Keratinocyte (primary cell): ENCODE data around the gene HERC3. TPM values are rescaled to one million over a fixed set of nuclear protein-coding genes. Genes with fewer than 3 reads are reported as not detected.

Source experiments
- DNase-seq: peaks from one replicate; pipeline ENCODE4 v3.0.0-alpha.2; 2011; ENCODE audit warnings: low read depth, missing footprints, low spot score
- FAIRE-seq: peaks from 2 replicates; lab custom pipeline; 2011; peaks lifted over from hg19 to GRCh38; lab: Jason Lieb, UNC
- H2AFZ ChIP-seq: 2 replicates; pipeline ENCODE4 v1.6.0; 2012; ENCODE audit warnings: low read length, control low read depth, inconsistent platforms; ENCODE audit not compliant: control insufficient read depth
- H3K27ac ChIP-seq: 2 replicates; pipeline ENCODE4 v1.5.1; 2011; ENCODE audit warnings: low read length; ENCODE audit not compliant: control insufficient read depth, insufficient read depth
- H3K27me3 ChIP-seq: 3 replicates; pipeline ENCODE4 v1.6.0; 2011; ENCODE audit warnings: low read length; ENCODE audit not compliant: control insufficient read depth, insufficient read depth; ENCODE audit errors: extremely low read depth
- H3K36me3 ChIP-seq, 2 experiments: 2 replicates in 1 of 2; 3 replicates in 1 of 2; pipeline ENCODE4 v1.5.1; 2011; ENCODE audit warnings: low read length in 2 of 2, mild to moderate bottlenecking in 1 of 2; ENCODE audit not compliant: control insufficient read depth in 2 of 2, insufficient read depth in 2 of 2; ENCODE audit errors: extremely low read depth in 1 of 2
- H3K4me1 ChIP-seq: 3 replicates; pipeline ENCODE4 v1.5.1; 2011; ENCODE audit warnings: low read length; ENCODE audit not compliant: control insufficient read depth, insufficient read depth; ENCODE audit errors: extremely low read depth
- H3K4me2 ChIP-seq: 3 replicates; pipeline ENCODE4 v1.6.0; 2011; ENCODE audit warnings: low read depth, low read length; ENCODE audit not compliant: control insufficient read depth, insufficient read depth; ENCODE audit errors: extremely low read depth
- H3K4me3 ChIP-seq, 3 experiments: fragments of 200-600 bp in 1 of 3; sonication (generic) in 1 of 3; 2 replicates in 2 of 3; 3 replicates in 1 of 3; pipeline ENCODE4 v1.5.1; 2011 to 2016; ENCODE audit warnings: low read length in 3 of 3, mild to moderate bottlenecking in 3 of 3, control low read depth in 2 of 3, inconsistent platforms in 1 of 3, low read depth in 1 of 3, mixed read lengths in 1 of 3, mixed run types in 1 of 3, moderate library complexity in 1 of 3; ENCODE audit not compliant: control insufficient read depth in 2 of 3, insufficient read depth in 2 of 3; ENCODE audit errors: extremely low read depth in 1 of 3
- H3K79me2 ChIP-seq: 2 replicates; pipeline ENCODE4 v1.6.0; 2012; ENCODE audit warnings: low read length; ENCODE audit not compliant: control insufficient read depth, insufficient read depth
- H3K9ac ChIP-seq: 3 replicates; pipeline ENCODE4 v1.6.0; 2011; ENCODE audit warnings: low read length; ENCODE audit not compliant: control insufficient read depth, insufficient read depth; ENCODE audit errors: extremely low read depth
- H3K9me1 ChIP-seq: 3 replicates; pipeline ENCODE4 v1.6.0; 2011; ENCODE audit warnings: low read length; ENCODE audit not compliant: control insufficient read depth, insufficient read depth; ENCODE audit errors: extremely low read depth
- H3K9me3 ChIP-seq: 2 replicates; pipeline ENCODE4 v1.5.1; 2012; ENCODE audit warnings: low read depth, low read length; ENCODE audit not compliant: control insufficient read depth
- H4K20me1 ChIP-seq: 3 replicates; pipeline ENCODE4 v1.6.0; 2011; ENCODE audit warnings: low read length; ENCODE audit not compliant: control insufficient read depth, insufficient read depth; ENCODE audit errors: extremely low read depth
- CTCF ChIP-seq, 3 experiments: IDR thresholded peaks in 1 of 3; conservative IDR thresholded peaks in 1 of 3; optimal IDR thresholded peaks in 1 of 3; 2 replicates in 2 of 3; 3 replicates in 1 of 3; pipeline versions ENCODE3 to v1.5.1; 2011; ENCODE audit warnings: low read length in 3 of 3, mild to moderate bottlenecking in 3 of 3, moderate library complexity in 2 of 3, control low read depth in 1 of 3, inconsistent platforms in 1 of 3; ENCODE audit not compliant: insufficient read depth in 2 of 3; ENCODE audit errors: extremely low read depth in 1 of 3
- EZH2 ChIP-seq: IDR thresholded peaks from one replicate; pipeline ENCODE4 v1.6.1; 2012; ENCODE audit warnings: inconsistent platforms, mild to moderate bottlenecking, low read length, moderate library complexity
- dilution Hi-C: fragments of 300-500 bp; cut with MboI; formaldehyde crosslinking; loops from one replicate; pipeline ENCODE4 v1.7.0; 2020; ENCODE audit warnings: low sequenced_read_pairs; ENCODE audit not compliant: extremely low pct_ligation_motif_present
- polyA plus RNA-seq, 5 experiments: library from polyadenylated mRNA; depleted of rRNA in 3 of 5; stranded (reverse) in 3 of 5; stranded (forward) in 1 of 5; unstranded in 1 of 5; fragments of >200 nt; gene quantifications; 1 replicate in 1 of 5; 2 replicates in 3 of 5; 3 replicates in 1 of 5; pipeline versions ENCODE4 v1.2.1 to v1.2.3, GENCODE V29; 2011 to 2012; ENCODE audit warnings: missing spikeins in 2 of 5, low read depth in 1 of 5, low replicate concordance in 1 of 5

The HERC3 gene
- polyA plus RNA-seq, 1 donor (not counting 4 experiments of a cell fraction or from before 2014, with no cell fraction given), result 26.3 TPM

- Histone ChIP-seq H3K4me3 (no peak overlapping the region), H3K9me3 (no peaks in the 10 kb centered on the region), H3K4me2 (no peak overlapping the region), H3K27me3 (no peaks in the 10 kb centered on the region), H2AFZ (no peak overlapping the region), H3K9ac (no peak overlapping the region), H3K36me3 (peaks cover 8 to 13% of the 10 kb centered on the region in 2 experiments), H3K79me2 (no peaks in the 10 kb centered on the region), H3K27ac (no peak overlapping the region), H4K20me1 (no peaks in the 10 kb centered on the region), H3K9me1 (no peaks in the 10 kb centered on the region), H3K4me1 (no peaks in the 10 kb centered on the region)
- dilution Hi-C loops, result no loop called here
- DNase-seq (no peak), FAIRE-seq (no peak)
- TF ChIP-seq CTCF (optimal IDR thresholded peaks at IDR 0.05 in 1 of 3, IDR thresholded peaks at IDR 0.05 in 1 of 3, conservative IDR thresholded peaks at IDR 0.05 in 1 of 3; ENCODE audit: extremely low read depth in 1 of 3, insufficient read depth in 2 of 3, low read length in 3 of 3) (no peak), EZH2 (no peak)
These were observed 140.6 kb downstream of the HERC3 start for GRCh38 chr4:88732714-88733368.

GRCh38 chr4:88734403-88734949 is 142.2 kb downstream of the HERC3 start:
- FAIRE-seq, result no peak
- H3K9ac ChIP-seq, result no peak overlapping the region
- H3K9me3 ChIP-seq, result no peaks in the 10 kb centered on the region
- TF ChIP-seq EZH2, result no peak
- TF ChIP-seq CTCF (optimal IDR thresholded peaks at IDR 0.05 in 1 of 3, IDR thresholded peaks at IDR 0.05 in 1 of 3, conservative IDR thresholded peaks at IDR 0.05 in 1 of 3; ENCODE audit: extremely low read depth in 1 of 3, insufficient read depth in 2 of 3, low read length in 3 of 3), result no peak
- peaks cover under 1 to 7% of the 10 kb centered on the region in 2 experiments for H3K36me3 ChIP-seq
- no peak overlapping the region for H2AFZ ChIP-seq
- H3K27me3 ChIP-seq, result no peaks in the 10 kb centered on the region
- H4K20me1 ChIP-seq, result no peaks in the 10 kb centered on the region
- no peak overlapping the region for H3K27ac ChIP-seq
- dilution Hi-C loops, result no loop called here
- H3K9me1 ChIP-seq, result no peaks in the 10 kb centered on the region
- no peaks in the 10 kb centered on the region for H3K79me2 ChIP-seq
- H3K4me1 ChIP-seq, result no peaks in the 10 kb centered on the region
- H3K4me2 ChIP-seq, result no peak overlapping the region
- DNase-seq, result no peak
- no peak overlapping the region for H3K4me3 ChIP-seq
